GM12878 (cell line): Measurements from ENCODE around the gene PAFAH2. TPM values are rescaled to one million over a fixed set of nuclear protein-coding genes. Genes with fewer than 3 reads are reported as not detected.

Experiments used
- NRF1 ChIP-seq: conservative IDR thresholded peaks from 2 replicates; pipeline ENCODE4 v1.6.1; 2011; ENCODE audit warnings: mild to moderate bottlenecking, low read depth, low read length, improper control_type of control experiment
- RAD51 ChIP-seq: fragments of 450-650 bp; IDR thresholded peaks from 2 replicates; pipeline ENCODE4 v1.6.1; 2016; ENCODE audit warnings: moderate library complexity, mild to moderate bottlenecking, inconsistent platforms
- REST ChIP-seq: IDR thresholded peaks from 2 replicates; pipeline ENCODE4 v1.6.1; 2012; ENCODE audit warnings: mild to moderate bottlenecking, low read depth, low read length
- RUNX3 ChIP-seq: IDR thresholded peaks from 2 replicates; pipeline ENCODE4 v1.6.1; 2012; ENCODE audit warnings: low read length, inconsistent platforms
- SP1 ChIP-seq: IDR thresholded peaks from one replicate; pipeline ENCODE4 v1.6.1; 2011; ENCODE audit warnings: low read depth, low read length
- WRNIP1 ChIP-seq: IDR thresholded peaks from 2 replicates; pipeline ENCODE4 v1.6.1; 2011; ENCODE audit warnings: low read depth, low read length, improper control_type of control experiment, borderline replicate concordance
- ZBED1 ChIP-seq: IDR thresholded peaks from 2 replicates; pipeline ENCODE4 v1.6.1; 2016; ENCODE audit warnings: borderline replicate concordance
- ZBTB11 ChIP-seq: fragments of 450-650 bp; formaldehyde crosslinking; IDR thresholded peaks from 2 replicates; pipeline ENCODE4 v1.5.0; 2022; ENCODE audit warnings: mild to moderate bottlenecking, missing genetic modification characterization
- polyA plus RNA-seq, 11 experiments: library from polyadenylated mRNA; depleted of rRNA in 4 of 11; unstranded in 6 of 11; stranded (reverse) in 5 of 11; fragments of >200 nt; fragmentation: Nextera tagmentation in 4 of 11; fragmentation: Illumina TruSeq in 1 of 11; extraction: Ambion mirVana in 4 of 11; extraction: Trizol in 1 of 11; gene quantifications; 1 replicate in 1 of 11; 2 replicates in 10 of 11; pipeline versions ENCODE4 v1.2.1 to v1.2.3, GENCODE V29; 2011 to 2016; ENCODE audit warnings: inconsistent platforms in 2 of 11, missing spikeins in 2 of 11, low read depth in 1 of 11
- total RNA-seq, 4 experiments: library from RNA; depleted of rRNA in 3 of 4; stranded (reverse); fragments of >200 nt in 3 of 4; fragmentation: Illumina TruSeq in 1 of 4; extraction: Trizol in 1 of 4; gene quantifications; 2 replicates each; pipeline versions ENCODE4 v1.2.1 to v1.2.3, GENCODE V29; 2013 to 2021
- TF ChIP-seq, protein P1 (sequence below): fragments of 450-650 bp; IDR thresholded peaks from 2 replicates; pipeline ENCODE4 v1.6.1; 2016; ENCODE audit warnings: mild to moderate bottlenecking

Gene PAFAH2
- total and polyA plus RNA-seq, 10 of the 15 experiments (the other 5 are each of a cell fraction or from before 2014, with no cell fraction given): 3.0 to 9.5 (median 6.5) TPM

GRCh38 chr1:25997828-25998761 lies at the start of gene PAFAH2 (continued):
- TF ChIP-seq, protein P1, sequence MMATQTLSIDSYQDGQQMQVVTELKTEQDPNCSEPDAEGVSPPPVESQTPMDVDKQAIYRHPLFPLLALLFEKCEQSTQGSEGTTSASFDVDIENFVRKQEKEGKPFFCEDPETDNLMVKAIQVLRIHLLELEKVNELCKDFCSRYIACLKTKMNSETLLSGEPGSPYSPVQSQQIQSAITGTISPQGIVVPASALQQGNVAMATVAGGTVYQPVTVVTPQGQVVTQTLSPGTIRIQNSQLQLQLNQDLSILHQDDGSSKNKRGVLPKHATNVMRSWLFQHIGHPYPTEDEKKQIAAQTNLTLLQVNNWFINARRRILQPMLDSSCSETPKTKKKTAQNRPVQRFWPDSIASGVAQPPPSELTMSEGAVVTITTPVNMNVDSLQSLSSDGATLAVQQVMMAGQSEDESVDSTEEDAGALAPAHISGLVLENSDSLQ: peak; percentile 86
- TF ChIP-seq SP1: peak; percentile 79
- TF ChIP-seq NRF1: no peak
- TF ChIP-seq ZBTB11: no peak
- TF ChIP-seq RAD51: peak; percentile 87
- TF ChIP-seq WRNIP1: 0 out of 2 replicates have a peak, but pooled peaks have one; percentile 90
- no peak for TF ChIP-seq REST
- TF ChIP-seq ZBED1: no peak
- TF ChIP-seq RUNX3: peak; percentile 94
- TF ChIP-seq, all 136 proteins: peak for 85
